HG02759 (cell line): ENCODE results near the gene UBE2D3.
"Not testable (repeated sequence)": the region's sequence is repeated elsewhere in the genome, so short reads cannot be mapped to it uniquely, and the experiment has no call there.

ENCODE experiments used
- ATAC-seq: cut with Tn5 transposase; IDR thresholded peaks from one replicate; pipeline ENCODE4 v1.9.1; 2021; ENCODE audit warnings: mild to moderate bottlenecking, moderate library complexity; ENCODE audit not compliant: unreplicated experiment

Gene UBE2D3

GRCh38 chr4:102826890-102827673 lies at the start of gene UBE2D3:
Gene UBE2D3 (minus strand): TSS chr4:102827551. CDS start chr4:102826508, 1,043 bp downstream.
- ATAC-seq = peak; percentile 35

GRCh38 chr4:102871772-102872171 lies 44.4 kb upstream of the UBE2D3 start:
- no peak for ATAC-seq

GRCh38 chr4:102869569-102870197 lies 42.3 kb upstream of the UBE2D3 start:
- peak; percentile 34 for ATAC-seq

GRCh38 chr4:102868781-102869568 lies 41.6 kb upstream of the UBE2D3 start, which contains the start of gene CISD2:
Gene CISD2 (plus strand): TSS chr4:102868992. CDS start chr4:102869085, 93 bp downstream.
- ATAC-seq = peak; percentile 91

DNA sequence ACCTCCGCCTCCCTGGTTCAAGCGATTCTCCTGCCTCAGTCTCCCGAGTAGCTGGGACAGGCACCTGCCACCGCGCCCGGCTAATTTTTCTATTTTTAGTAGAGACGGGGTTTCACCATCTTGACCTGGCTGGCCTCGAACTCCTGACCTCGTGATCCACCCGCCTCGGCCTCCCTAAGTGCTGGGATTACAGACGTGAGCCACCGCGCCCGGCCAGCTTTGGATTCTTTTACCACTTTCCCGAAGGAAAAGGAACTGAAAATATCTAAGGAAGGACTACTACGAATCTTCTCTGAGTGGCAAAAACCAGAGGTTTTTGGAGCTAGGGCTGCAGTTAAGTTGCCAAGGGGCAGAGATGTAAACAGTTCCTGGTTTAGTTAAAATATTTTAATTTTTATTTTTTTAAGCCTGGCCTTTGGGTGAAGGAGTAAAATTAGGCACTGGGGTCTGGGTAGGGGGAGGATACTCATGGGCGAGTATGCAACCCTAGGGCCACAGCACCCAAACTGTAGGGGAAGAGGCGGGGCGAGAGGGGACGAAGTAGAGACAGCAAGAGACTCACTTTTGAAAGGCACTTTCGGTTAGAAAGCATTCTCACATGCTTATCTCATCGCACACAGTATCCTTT lies 40.9 kb upstream of the UBE2D3 start:
- ATAC-seq = peak; percentile 46

GRCh38 chr4:102867278-102868152 lies 40.2 kb upstream of the UBE2D3 start:
- no peak for ATAC-seq

DNA sequence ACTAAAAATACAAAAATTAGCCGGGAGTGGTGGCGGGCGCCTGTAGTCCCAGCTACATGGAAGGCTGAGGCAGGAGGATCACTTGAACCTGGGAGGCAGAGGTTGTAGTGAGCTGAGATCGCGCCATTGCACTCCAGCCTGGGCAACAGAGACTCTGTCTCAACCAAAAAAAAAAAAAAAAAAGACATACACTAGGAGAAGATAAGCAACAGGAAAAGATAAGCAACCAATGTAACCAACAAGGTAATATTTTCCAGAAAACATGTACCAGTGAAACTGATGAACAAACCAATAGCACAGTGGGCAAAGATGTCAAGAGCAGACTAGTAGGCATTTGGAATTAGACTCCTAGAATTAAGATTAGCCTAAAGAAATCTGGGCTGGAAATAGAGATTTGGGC lies 38.0 kb upstream of the UBE2D3 start:
- ATAC-seq = not testable (repeated sequence)

DNA sequence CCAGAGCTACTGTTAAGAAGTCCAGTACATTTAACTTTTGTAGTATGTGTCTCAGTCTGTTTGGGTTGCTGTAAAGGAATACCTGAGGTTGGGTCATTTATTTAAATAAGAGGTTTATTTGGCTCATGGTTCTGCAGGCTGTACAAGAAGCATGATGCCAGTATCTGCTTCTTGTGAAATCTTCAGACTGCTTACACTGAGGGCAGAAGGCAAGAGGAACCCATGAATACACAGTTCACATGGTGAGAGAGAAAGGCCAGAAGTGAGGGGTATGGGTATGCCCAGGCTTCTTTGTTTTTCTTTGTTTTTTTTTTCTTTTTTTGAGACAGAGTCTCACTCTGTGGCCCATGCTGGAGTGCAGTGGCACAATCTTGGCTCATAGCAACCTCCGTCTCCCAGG lies 35.4 kb upstream of the UBE2D3 start:
- ATAC-seq = no peak

DNA sequence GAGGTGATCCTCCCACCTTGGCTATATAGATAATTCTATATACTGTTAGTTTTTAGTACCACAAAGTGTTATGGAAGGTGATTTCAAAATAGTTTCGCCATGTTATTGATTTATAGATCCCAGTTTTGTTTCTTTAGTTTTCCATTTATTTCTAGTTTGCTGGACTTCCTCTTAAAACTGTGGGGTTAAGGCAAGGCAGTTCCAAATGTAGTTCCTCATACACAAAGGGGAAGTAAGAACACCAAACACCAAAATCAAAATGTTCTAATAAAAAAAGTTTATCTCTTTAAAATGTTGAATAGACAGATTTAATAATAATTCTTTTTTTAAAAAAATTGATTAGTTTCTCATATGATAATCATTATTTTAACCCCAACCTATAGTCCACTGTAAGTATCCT lies 34.7 kb upstream of the UBE2D3 start:
- ATAC-seq = no peak

- ATAC-seq = no peak
These were observed 33.4 kb upstream of the UBE2D3 start for GRCh38 chr4:102860611-102861324.

DNA sequence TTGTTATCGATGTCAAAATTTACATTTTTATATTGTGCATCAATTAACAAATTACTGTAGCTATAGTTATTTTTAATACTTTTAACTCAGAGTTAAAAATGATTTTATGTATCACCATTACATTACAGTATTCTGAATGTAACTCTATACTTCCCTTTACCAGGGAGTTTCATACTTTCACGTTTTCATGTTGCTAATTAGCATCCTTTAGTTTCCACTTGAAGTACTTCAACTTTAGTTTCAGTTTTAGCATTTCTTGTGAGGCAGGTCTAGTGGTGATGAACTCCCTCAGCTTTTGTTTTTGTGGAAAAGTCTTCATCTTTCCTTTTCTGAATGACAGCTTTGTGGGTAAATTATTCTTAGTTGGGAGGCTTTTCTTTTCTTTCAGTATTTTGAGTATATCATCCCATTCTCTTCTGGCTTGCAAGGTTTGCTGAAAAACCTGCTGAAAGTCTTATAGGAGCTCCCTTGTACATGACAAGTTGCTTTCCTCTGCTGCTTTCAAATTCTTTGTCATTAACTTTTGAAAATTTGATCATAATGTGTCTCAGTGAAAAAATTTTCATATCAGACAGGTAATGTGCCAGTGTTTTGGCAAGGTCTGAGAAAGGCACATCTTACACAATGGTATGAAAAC lies 31.6 kb upstream of the UBE2D3 start:
- ATAC-seq = no peak

DNA sequence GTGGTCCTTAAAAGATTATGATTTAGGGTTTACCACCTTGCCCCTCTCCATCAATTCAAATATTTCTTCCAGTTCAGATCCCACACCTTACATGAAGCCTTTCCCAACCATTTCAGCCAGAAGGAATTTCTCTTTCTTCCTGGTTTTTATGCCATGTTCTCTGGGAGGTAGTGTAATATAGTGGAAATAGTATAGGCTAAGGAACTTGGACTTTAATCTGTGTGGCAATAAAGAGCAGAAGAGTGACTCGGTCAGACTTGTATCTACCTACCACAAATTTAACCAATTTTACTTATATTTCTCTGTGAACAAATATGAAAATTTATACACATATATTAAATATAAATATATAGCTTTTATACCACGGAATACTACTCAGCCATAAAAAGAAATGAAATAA lies 23.0 kb upstream of the UBE2D3 start:
- ATAC-seq = no peak

GRCh38 chr4:102849579-102850104 lies 22.3 kb upstream of the UBE2D3 start:
- no peak for ATAC-seq

GRCh38 chr4:102847687-102848086 lies 20.3 kb upstream of the UBE2D3 start:
- no peak for ATAC-seq

GRCh38 chr4:102843938-102844337 lies 16.6 kb upstream of the UBE2D3 start:
- no peak for ATAC-seq

DNA sequence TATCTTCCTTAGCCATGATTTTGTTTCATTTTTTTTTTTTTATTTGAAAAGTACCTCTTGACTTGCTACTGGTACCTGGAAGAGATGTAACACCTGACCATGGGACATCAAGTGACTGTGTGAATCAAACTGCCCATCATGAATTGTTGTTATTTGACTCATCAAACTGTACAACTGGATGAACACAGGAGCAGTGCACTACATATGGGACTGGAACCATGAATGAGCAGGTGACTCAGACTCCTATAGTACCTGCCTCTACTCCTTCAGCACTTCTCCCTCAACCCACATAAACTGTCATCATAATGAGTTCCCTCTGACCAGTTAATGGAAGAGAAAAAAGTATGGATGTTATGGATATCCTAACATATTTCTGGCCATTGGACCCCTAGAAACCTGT lies 15.9 kb upstream of the UBE2D3 start:
- ATAC-seq = no peak

DNA sequence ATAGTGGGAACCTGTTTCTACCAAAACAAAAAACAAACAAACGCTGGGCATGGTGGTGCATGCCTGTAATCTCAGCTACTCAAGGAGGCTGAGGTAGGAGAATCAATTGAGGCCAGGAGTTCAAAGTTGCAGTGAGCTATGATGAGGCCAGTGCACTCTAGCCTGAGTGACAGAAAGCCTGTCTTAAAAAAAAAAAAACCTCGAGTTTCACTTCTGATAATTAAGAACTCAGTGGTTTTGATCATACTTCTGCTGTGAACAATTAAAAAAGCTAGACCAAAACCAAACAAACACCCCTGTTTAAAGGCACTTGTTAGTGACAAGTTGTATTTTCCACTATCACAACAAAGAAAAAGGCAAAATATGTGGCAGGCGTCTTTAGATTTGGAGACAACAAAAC lies 15.0 kb upstream of the UBE2D3 start:
- no peak for ATAC-seq

DNA sequence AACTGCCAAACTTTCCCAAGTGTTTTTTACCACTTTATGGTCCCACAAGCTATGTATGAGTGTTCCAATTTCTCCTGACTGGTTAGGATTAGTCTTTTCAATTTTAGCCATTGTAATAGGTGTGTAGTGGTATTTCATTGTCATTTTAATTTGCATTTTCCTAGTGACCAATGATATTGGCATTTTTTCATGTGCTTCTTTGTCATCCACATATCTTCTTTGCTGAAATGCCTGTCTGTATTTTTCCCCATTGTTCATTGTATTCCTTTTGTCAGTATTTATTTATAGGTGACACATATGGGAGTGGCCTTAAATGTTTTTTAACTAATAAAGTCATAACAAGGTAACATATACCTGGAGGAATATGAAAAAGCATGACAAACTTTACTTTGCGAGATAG lies 9.2 kb upstream of the UBE2D3 start:
- no peak for ATAC-seq

- ATAC-seq = no peak
These were observed 5.3 kb upstream of the UBE2D3 start for GRCh38 chr4:102832667-102833066.
